ENCODE data around the gene RNF187. TPM values are rescaled to one million over a fixed set of nuclear protein-coding genes. Genes with fewer than 3 reads are reported as not detected.
"Not testable (repeated sequence)": the region's sequence is repeated elsewhere in the genome, so short reads cannot be mapped to it uniquely, and the experiment has no call there.

Gene RNF187
- polyA plus RNA-seq, 3 donors: 27.7 to 35.0 (median 29.5) TPM

DNA sequence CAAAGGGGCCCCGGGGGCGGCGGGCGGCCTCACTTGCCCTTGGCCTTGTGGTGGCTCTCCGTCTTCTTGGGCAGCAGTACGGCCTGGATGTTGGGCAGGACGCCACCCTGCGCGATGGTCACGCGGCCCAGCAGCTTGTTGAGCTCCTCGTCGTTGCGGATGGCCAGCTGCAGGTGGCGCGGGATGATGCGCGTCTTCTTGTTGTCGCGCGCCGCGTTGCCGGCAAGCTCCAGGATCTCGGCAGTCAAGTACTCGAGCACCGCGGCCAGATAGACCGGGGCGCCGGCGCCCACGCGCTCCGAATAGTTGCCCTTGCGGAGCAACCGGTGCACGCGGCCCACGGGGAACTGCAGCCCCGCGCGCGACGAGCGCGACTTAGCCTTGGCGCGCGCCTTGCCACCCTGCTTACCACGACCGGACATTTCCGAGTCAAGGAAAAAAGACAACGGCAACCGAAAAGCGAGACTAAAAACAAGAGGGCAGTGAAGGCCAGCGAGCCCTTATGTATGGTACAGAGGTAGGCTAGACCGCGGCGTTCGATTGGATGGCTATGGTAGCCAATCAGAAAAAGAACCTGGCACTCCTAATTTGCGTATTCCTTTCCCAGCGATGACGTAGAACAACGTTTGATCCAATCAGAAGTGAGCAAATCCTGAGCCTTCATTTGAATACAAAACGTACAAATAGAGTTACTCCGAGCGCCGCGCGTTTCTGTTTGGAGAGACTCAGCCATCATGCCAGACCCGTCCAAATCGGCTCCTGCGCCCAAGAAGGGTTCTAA, 29.6 kb upstream of the RNF187 start:
- H3K27ac ChIP-seq (ENCODE audit: low read depth, low read length): no peak overlapping the region
- WGBS, 3 donors: 1% methylated on average over 74 of the region's 74 CpGs

DNA sequence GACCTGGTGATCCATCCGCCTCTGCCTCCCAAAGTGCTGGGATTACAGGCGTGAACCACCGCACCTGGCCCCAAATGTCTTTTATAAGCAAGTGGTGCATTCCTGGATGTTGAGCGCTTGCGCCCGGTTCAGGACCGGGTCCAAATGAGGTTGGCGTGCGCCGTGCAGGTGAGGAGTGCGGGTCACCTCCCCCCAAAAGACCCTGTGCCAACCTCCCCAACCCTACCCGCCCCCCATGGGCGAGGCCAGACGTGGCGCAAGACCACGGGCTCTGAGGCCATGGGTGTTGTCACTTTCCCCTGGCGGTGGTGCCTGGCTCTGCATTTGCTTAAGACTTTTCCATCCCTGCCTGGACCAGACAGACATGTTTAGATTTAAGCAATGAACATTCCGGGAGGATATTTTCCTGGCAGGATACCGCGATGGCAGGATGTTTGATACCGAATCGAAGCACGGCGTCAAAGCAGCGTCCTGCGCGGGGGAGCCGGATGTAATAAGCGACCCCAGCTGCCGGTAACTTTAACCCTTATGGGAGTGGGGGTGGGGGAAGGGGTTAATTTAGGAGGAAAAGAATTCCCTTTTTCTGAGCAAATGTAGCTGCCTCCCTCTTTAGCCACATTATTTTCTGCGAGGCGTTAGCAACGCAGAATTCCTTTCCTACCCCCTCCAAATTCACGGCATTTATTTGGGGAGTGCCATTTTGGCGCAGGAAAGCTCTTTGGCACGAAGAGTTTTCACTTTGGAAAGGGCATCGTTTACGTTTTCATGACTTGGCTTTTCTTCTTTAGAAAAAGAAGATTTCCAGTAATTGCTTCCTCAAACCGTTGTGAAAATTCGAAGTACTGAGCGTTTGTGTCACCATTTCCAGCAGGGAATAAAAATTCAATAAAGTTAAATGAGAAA, 27.8 kb upstream of the RNF187 start:
- 6 to 9% (median 7%) methylated on average over 41 of the region's 41 CpGs for WGBS, 3 donors
- no peak overlapping the region for H3K27ac ChIP-seq (ENCODE audit: low read depth, low read length)

- 73 to 87% (median 85%) methylated on average over 2 of the region's 2 CpGs for WGBS, 3 donors
Measured at GRCh38 chr1:228460821-228461220, 26.4 kb upstream of the RNF187 start.

GRCh38 chr1:228462560-228462959, 24.6 kb upstream of the RNF187 start:
- no peak overlapping the region for H3K27ac ChIP-seq (ENCODE audit: low read depth, low read length)
- whole genome bisulfite sequencing, 3 donors: 65 to 81% (median 78%) methylated on average over 5 of the region's 5 CpGs

More at GRCh38 chr1:228460821-228461220, 26.4 kb upstream of the RNF187 start:
- H3K27ac ChIP-seq (ENCODE audit: low read depth, low read length): no peak overlapping the region

DNA sequence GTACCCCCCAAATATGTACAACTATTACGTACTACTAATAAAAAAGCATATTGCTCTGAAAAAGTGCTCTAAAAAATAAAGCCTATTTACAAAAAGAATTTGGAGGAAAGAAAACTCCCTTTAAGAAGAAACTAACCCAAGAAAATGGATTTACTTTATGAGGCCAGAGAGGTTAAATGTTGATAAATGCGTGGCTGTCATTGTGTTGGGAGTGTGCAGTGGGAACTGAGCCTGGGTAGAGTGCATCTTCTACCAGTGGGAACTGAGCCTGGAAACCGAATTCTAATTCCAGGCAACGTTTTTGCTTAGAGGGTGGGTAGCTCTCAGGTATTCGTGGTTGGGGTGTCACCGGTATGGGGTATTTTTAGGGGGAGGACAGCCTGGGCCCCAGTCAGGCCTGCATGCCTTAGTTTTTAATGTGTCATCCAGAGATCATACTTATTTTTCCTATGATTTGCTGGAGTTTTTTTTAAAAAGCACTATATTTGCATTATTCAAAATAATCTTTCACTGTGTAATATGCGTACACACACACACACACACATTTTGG, 24.1 kb upstream of the RNF187 start:
- no peak overlapping the region for H3K27ac ChIP-seq (ENCODE audit: low read depth, low read length)
- WGBS, 3 donors: 50 to 57% (median 53%) methylated on average over 7 of the region's 7 CpGs

DNA sequence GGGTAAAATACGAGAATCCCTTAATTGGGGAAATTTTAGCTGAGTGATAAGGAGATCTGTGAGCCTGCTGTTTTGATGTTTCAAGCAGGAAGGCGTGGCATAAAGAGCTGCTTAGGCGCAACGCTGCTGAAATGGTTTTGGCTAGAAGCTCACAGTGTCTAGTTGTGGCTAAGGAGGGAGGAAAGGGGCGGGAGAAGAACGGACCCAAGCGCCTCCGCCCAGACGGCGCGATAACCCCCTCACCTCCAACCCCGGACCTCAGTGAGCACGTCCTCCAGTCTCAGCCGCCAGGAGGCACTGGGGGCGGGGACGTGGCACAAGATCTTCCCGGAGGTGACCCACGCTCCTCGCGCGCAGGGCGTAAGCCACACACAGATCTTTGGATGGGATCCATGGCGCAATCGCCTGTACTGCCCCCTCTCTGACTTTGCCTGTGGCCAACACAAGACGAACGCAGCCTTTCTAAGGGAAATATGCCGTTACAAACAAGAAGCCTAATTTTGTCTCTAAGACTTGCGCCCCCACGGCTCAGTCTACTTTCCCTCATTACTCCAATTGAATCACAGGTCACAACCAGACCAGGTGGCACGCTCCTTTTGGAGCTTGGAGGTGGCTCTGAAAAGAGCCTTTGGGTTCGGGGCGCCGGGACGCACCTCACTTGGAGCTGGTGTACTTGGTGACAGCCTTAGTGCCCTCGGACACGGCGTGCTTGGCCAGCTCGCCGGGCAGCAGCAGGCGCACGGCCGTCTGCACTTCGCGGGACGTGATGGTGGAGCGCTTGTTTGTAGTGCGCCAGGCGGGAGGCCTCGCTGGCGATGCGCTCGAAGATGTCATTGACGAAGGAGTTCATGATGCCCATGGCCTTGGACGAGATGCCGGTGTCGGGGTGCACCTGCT, 23.4 kb upstream of the RNF187 start:
- WGBS, 3 donors: 2 to 3% (median 2%) methylated on average over 50 to 53 of the region's 56 CpGs
- H3K27ac ChIP-seq (ENCODE audit: low read depth, low read length): no peak overlapping the region

DNA sequence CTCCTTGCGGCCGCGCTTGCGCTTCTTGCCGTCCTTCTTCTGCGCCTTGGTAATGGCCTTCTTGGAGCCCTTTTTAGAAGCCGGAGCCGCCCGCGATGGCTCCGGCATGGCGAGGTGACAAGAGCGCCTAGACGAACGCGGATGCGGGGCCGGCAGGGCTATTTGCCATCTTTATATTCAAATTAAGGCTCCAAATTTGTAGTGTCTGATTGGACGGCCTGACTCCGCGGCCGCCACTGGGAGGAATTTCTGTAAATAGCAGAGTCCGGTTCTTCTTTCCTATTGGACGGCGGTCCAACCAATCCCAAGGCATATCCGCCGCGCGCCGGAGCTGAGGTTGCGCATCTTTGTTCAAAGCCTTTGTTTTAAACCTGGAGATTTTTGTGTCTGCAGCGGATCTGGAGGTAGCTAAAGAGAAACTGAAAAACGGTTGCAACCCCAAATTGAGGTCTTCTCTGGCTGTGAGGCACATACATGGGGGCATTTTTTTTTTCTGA, 22.6 kb upstream of the RNF187 start:
- 2 to 3% (median 2%) methylated on average over 33 of the region's 33 CpGs for WGBS, 3 donors
- H3K27ac ChIP-seq (ENCODE audit: low read depth, low read length): no peak overlapping the region

DNA sequence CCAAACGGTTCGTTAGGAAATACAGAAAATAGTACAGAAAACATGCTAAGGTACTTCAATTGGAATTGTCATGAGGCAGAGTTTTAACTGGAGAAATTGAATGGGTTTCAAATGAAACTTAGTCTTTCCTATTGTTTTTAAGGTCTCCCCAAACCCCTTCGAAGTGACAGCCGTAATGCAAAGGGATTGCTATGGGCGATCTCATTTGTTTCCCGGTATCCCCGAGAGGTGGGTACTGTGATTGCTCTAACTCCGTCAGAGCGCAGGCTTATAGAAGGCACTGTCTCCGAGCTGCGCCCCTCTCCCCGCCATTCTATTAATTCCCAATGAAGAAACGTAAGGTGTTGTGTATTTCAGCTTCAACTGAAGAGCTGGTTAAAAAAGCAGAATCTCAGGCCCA, 22.0 kb upstream of the RNF187 start:
- 14 to 20% (median 16%) methylated on average over 13 of the region's 13 CpGs for WGBS, 3 donors
- H3K27ac ChIP-seq (ENCODE audit: low read depth, low read length): no peak overlapping the region

GRCh38 chr1:228465571-228466146, 21.5 kb upstream of the RNF187 start:
- no peak overlapping the region for H3K27ac ChIP-seq (ENCODE audit: low read depth, low read length)
- 54 to 59% (median 55%) methylated on average over 8 of the region's 8 CpGs for WGBS, 3 donors

DNA sequence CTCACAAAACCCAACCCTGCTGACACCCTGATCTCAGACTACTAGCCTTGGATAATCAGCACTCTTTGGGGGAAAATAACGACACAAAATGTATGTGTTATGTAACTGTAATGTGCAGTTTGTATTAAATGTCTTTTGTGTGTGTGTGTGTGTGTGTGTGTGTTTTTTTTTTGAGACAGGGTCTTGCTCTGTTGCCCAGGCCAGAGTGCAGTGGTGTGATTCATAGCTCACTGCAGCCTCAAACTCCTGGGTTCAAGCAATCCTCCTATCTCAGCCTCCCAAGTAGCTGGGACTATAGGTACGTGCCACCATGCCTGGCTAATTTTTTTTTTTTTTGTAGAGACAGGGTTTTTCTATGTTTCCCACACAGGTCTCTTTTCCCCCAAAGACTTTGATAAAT, 19.0 kb upstream of the RNF187 start:
- 75 to 83% (median 82%) methylated on average over 2 of the region's 2 CpGs for WGBS, 3 donors
- not testable (repeated sequence) for H3K27ac ChIP-seq (ENCODE audit: low read depth, low read length)

DNA sequence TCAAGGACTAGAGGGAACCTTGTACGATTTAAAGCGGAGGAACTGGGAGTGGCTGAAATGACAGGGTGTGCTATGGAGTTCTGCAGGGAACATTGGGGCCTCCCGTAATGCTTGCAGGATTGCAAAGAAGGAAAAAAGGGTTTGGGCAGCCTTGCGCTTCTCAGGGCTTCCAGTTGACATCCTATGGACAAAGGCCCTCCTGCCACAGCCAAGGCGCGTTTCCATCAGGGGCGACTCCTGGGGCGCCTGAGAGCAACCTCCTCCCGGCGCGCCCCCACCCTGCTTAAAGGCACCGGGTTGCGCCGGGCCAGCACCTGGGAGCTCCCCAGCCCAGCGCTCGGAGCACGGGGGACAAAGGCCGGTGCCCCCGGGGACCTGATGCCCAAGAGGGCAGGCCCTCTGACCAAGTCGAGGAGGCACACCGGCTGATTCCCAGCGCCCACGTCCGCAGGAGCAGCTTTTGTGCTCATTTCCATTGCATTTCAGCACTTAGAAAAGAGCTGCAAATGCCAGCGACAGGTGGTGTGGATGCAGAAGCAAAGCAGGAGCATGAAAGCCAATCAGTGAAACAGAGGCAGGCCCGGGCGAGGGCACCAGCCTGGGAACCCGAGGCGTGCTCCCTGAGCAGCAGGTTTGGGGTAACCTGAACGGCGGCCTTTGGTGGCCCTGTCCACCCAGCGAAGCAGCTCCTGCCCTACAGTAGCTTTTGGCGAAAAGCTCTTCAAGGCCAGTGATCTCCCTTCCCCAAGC, 17.6 kb upstream of the RNF187 start:
- H3K27ac ChIP-seq (ENCODE audit: low read depth, low read length): no peak overlapping the region
- WGBS, 3 donors: 13 to 18% (median 17%) methylated on average over 33 of the region's 33 CpGs

GRCh38 chr1:228471154-228471761, 15.9 kb upstream of the RNF187 start:
- H3K27ac ChIP-seq (ENCODE audit: low read depth, low read length): no peak overlapping the region
- WGBS, 3 donors: 49 to 62% (median 57%) methylated on average over 37 of the region's 37 CpGs

GRCh38 chr1:228471762-228472398, 15.3 kb upstream of the RNF187 start:
- WGBS, 3 donors: 54 to 61% (median 54%) methylated on average over 5 of the region's 5 CpGs

DNA sequence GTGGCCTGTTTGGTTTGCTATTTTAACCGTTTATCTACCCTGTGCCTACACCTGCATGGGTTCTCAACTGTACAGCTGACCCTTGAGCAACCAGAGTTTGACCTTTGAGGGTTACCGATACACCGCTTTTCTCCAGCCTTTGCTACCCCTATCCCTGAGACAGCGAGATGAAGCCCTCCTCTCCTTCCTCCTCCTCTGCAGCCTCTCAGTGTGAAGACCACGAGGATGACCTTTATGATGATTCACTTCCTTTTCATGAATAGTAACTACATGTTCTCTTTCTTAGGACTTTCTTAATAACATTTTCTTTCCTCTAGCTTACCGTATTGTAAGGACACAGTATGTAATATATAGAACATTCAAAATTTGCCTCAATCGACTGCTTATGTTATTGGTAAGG, 14.5 kb upstream of the RNF187 start:
- H3K27ac ChIP-seq (ENCODE audit: low read depth, low read length): no peak overlapping the region
- WGBS, 3 donors: 48 to 66% (median 61%) methylated on average over 7 of the region's 7 CpGs

More at GRCh38 chr1:228471762-228472398, 15.3 kb upstream of the RNF187 start:
- no peak overlapping the region for H3K27ac ChIP-seq (ENCODE audit: low read depth, low read length)

DNA sequence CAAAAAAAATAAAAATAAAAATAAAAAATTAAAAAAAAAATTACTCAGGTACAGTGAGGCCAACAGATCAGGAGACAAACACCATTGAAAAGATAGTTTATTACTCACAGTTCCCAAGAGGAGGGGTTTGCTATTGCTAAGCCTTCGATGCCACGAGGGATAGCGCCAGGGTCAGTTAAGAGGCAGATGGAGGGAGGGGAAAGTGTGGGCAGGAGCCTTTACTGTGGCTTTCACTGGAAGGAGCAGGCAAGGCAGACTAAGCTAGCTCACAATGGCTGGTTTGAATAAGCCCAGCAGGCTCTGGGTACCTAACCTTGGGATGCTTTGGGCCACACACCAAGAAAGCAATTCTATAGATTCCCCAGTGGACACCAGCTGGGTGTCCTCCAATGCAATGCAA, 12.7 kb upstream of the RNF187 start:
- no peak overlapping the region for H3K27ac ChIP-seq (ENCODE audit: low read depth, low read length)
- 71 to 94% (median 80%) methylated on average over 3 of the region's 3 CpGs for WGBS, 3 donors

DNA sequence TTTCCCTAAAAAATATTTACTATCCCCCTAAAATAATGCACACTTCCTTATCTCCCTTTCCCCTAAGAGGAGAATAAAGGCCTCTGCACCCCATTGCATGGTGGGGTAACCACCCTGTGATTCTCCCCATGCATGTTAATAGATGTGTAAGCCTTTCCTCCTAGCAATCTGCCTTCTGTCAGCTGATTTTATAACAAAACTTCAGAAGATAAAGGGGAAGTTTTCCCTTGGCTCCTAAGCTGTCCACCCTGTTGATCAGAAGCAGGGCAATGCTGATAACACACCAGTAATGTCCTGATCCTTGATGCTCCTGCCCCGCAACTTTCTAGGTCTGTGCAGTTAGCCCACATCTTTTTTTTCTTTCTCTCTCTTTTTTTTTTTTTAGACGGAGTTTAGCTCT, 11.4 kb upstream of the RNF187 start:
- 75 to 91% (median 80%) methylated on average over 2 of the region's 2 CpGs for WGBS, 3 donors

More for the DNA sequence above, 11.4 kb upstream of the RNF187 start:
- H3K27ac ChIP-seq (ENCODE audit: low read depth, low read length): no peak overlapping the region
